Spleen (tissue), 7 donors: ENCODE results near the gene SERTAD3.

Experiments
- POLR2A ChIP-seq, 3 donors: fragments of 450-650 bp; IDR thresholded peaks; one replicate each; pipeline ENCODE4 v1.5.1; 2017; ENCODE audit warnings: antibody characterized with exemption in 3 of 3, mild to moderate bottlenecking in 1 of 3
- POLR2AphosphoS5 ChIP-seq, 3 donors: sonication (generic); formaldehyde crosslinking; IDR thresholded peaks; one replicate each; pipeline ENCODE4 v1.5.1; 2017; ENCODE audit warnings: antibody characterized with exemption in 3 of 3
- TF ChIP-seq, protein P1 (sequence below), 11 experiments: fragments of 200-600 bp in 7 of 11; fragments of 450-650 bp in 4 of 11; sonication (generic) in 4 of 11; IDR thresholded peaks in 8 of 11; conservative IDR thresholded peaks in 3 of 11; 1 replicate in 7 of 11; 2 replicates in 4 of 11; pipeline versions ENCODE4 v1.4.0 to v1.8.0; 2016 to 2021; ENCODE audit warnings: antibody characterized with exemption in 11 of 11, inconsistent platforms in 4 of 11, mild to moderate bottlenecking in 1 of 11
- donor health status: DM: no; HTN: no; CAD: no; lungs with moderate emphysema.
- donor health status: DM: no; HTN: no; CAD: no.
- donor health status: DM: no; HTN: no; CAD: no.

DNA sequence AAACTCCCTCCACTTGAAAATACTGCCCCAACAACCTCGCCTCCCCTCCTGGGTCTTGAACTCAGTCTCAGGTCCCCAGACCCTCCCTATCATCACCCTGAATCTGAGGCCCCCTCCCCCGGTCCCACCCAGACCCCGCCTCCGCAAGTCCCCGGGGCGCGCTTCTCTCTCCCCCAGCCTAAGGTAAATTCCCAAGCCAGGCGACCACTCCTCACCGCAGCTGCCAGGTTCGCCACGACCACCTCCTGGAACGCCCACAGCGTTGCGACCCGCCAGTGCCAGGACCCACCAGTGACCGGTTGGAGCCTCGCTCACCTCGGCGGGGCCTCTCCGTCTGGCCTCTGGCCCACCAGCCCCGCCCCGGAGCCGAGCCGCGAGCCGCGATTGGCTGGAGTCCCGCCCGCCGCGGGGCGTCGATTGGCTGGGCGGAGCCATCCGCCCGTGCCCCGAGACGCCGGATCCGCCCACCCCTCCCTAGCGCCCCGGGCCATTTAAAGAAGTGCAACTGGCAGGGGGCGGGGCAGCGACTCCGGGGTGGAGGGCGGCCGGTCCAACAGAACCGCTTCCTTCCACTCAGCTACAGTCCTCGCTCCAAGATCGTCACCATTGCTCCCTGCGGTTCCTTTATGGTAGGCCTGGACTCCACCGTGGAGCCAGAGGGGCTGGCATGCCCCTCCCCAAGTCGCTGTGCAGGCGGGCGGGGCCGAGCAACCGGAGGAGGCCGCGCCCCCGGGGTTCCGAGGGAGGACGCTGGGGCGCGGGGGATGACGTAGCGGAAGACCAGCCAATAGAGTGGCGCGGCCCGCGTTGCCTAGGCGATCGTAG, at the start of gene SERTAD3:
- TF ChIP-seq POLR2AphosphoS5 (IDR thresholded peaks at IDR 0.05), result peak; percentile 96 to 98 (median 97)
- TF ChIP-seq, protein P1, sequence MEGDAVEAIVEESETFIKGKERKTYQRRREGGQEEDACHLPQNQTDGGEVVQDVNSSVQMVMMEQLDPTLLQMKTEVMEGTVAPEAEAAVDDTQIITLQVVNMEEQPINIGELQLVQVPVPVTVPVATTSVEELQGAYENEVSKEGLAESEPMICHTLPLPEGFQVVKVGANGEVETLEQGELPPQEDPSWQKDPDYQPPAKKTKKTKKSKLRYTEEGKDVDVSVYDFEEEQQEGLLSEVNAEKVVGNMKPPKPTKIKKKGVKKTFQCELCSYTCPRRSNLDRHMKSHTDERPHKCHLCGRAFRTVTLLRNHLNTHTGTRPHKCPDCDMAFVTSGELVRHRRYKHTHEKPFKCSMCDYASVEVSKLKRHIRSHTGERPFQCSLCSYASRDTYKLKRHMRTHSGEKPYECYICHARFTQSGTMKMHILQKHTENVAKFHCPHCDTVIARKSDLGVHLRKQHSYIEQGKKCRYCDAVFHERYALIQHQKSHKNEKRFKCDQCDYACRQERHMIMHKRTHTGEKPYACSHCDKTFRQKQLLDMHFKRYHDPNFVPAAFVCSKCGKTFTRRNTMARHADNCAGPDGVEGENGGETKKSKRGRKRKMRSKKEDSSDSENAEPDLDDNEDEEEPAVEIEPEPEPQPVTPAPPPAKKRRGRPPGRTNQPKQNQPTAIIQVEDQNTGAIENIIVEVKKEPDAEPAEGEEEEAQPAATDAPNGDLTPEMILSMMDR (IDR thresholded peaks at IDR 0.05 in 8 of 11, conservative IDR thresholded peaks at IDR 0.05 in 3 of 11), result peak in 6 of 11 experiments; percentile 5 to 69 (median 49)
- peak in 2 of 3 donors; percentile 82 for TF ChIP-seq POLR2A (IDR thresholded peaks at IDR 0.05)
